ENCODE data around the gene WWP2.
"Not testable (repeated sequence)": the region's sequence is repeated elsewhere in the genome, so short reads cannot be mapped to it uniquely, and the experiment has no call there.

The WWP2 gene

DNA sequence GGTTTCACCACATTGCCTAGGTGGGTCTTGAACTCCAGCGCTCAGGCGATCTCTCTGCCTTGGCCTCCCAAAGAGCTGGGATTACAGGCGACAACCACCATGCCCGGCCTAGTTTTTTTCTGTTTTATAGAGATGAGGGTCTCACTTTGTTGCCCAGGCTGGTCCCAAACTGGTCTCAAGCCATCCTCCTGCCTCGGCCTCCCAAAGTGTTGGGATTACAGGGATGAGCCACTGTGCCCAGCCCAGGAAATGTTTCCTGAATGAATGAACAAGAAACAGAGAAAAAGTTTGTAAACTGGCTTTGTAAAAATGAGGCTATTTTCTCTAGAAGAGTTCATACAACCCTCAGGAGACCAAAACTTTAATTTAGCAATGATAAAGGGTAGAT, 68.0 kb downstream of the WWP2 start:
- in situ Hi-C loops (cut with MboI; ENCODE audit: low sequenced_read_pairs) = no loop called here

DNA sequence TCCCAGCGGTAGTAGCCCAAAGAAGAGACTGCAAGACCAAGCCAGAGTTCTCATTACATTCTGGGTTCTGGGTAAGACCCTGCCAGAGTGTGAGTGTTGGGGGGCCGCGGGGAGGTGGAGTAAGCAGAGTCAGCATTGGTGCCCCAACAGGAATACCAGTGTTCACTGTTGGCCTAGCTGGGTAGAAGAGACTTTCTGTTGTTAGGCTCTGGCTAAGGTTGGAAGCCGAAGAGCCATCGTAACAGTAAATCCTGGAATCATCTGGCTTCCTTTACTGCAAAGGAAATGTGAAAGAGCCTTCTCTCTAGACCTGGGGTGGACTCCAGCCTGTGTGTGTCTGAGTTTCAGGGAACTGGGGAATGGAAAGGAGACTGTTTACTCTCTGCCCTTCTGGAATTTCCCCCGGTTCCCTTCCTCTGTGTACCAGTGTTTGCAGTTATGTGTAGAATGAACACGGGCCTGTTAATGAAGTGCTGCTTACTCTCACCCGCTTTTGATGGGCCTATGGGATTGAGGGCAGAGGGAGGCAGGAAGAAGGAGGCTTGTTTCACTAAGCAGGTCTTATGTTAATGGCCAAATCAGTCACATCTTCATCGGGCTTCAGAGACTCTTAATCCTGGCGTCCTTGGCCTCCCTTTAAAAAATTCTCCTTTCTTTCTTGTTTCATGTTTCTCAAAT, 68.5 kb downstream of the WWP2 start:
- in situ Hi-C loops (cut with MboI; ENCODE audit: low sequenced_read_pairs) = no loop called here

DNA sequence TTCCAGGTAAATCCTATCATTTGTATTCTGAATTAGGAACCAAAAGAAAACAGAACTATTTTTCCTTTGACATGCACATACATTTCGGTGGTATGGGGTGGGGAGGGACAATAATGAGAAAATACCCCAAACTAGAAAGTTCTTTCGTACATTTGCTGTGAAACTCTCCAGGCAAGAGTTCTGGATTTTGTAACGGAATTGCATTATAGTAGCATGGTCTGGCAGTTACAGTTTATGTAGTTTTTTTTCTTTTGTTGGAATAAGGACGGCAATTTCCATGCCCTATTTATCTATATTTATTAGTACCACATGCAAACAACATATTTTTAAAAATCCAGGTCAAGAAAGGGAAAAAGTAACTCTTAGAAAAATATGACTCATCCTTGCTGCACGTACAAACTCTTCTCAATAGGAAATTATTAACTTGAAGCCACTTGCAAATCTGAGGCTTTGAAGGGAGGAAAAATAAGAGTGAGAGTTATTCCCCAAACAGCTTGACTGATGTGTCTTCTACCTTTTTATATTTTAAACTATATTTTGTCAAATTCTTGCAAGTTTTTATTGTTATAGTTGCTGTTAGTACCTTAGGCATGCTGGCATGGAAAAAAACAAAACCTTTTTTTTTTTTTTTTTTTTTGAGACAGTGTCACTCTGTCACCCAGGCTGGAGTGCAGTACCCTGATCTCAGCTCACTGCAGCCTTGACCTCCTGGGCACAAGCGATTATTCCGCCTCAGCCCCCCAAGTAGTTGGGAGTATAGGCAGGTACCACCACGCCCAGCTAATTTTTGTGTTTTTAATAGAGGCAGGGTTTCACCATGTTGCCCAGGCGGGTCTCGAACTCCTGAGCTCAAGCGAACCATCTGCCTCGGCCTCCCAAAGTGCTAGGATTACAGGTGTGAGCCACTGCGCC, 69.3 kb downstream of the WWP2 start:
- in situ Hi-C loops (cut with MboI; ENCODE audit: low sequenced_read_pairs) = no loop called here

DNA sequence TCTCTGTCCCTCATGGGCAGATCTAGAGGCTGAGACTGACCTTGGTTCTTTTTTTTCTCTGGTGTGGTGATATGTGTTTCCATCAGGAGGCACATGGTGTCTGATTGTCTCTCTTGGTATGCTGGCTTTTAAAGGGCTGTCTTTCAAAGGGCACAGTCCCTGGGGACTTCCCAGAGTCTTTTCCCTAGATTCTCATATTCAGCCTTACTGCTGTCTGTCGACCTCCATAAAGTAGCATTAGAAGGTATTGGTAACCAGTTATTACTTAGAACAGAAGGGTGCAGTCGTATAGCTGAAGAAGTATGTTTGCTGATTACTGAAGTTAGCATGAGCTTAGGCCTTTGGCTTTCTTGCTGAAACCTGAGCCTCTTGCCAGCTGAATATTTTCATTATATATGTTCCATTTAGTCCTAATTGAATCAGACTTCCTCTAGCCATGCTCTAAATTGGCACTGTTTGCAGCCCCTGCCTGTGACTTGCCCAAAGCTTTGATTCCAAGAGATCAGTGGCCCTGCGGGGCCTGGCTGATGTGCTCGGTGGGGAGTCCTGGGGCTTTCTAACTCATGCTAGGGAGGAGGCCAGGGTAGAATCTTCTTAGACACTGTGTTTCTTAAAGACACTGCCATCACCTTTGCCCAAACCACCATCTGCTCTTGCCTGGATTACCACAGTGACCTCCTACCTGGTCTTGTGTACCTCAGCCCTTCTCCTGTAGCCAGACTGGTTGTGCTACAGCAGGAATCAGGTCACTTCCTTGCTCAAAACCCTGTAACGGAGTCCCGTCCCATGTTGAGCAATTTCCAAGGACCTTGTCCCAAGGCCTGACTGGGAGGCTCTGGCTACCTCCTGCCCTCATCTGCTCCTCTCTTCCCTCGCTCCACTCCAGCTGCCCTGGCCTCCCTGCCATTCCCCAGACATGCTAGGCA, 71.5 kb downstream of the WWP2 start:
- in situ Hi-C loops (cut with MboI; ENCODE audit: low sequenced_read_pairs) = no loop called here

DNA sequence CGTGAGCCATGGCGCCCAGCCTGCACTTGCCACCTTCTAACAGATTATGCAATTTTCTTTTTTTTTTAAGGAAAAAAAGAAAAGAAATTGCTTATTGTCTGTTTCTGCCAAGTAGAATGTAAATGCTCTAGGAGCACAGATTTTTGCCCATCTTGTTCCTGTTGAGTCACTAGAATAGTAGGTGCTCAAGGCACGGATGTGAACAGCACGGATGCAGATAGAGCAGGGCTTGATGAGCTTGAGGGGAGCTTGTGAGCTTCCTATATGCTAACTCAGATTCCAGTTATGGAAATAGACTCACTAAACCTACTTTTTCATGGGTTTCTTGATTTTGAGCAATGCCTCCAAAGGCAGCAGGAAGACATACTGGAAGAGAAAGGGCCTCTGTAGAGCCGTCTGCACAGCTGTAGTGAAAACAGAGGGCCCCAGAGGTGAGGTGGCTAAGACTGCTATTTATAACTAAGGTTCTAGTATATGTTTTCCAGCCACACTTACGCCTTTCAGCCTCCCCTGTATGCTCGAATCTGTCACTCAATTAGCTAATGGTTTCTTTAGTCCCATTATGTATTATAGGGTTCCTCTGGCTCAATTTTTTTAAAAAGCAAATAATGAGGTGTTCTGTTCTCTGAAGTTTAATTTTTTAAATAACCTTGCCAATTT, 72.8 kb downstream of the WWP2 start:
- in situ Hi-C loops (cut with MboI; ENCODE audit: low sequenced_read_pairs) = no loop called here

DNA sequence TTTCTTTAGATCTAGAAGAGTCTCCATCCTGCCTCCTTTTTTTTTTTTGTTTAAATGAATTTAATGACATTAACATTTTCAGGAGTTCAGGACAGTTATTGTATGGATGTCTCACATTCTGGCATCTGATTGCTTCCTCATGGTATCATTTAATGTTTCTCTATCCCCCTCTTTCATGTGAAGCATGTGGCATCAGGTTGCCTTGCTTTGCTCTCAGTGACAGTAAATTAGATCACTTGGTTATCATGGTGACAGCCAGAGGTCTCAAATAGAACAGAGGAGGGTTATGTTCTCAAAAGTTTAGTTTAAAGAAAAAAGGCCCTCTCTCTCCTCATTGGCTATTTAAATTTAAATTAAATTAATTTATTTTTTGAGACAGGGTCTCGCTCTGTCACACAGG, 74.1 kb downstream of the WWP2 start:
- in situ Hi-C loops (cut with MboI; ENCODE audit: low sequenced_read_pairs) = no loop called here

DNA sequence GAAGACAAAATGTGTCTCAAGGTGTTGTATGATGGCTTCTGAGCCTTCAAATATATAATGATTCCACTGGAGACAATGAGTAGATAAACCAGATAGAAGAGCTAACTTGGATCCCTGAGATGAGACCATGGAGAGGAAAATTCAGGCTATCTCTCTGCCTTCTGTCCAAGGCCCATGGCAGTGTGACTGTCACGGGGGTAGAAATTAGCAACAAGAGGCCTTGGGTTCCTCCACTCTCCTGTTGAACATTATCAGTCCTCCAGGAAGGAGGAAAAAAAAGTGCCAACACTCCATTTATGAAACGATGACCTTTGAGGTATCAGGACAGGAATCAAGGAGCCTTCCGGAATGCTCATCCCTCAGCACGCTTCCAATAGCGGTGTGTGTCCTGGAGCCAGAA, 75.2 kb downstream of the WWP2 start:
- in situ Hi-C loops (cut with MboI; ENCODE audit: low sequenced_read_pairs) = no loop called here

DNA sequence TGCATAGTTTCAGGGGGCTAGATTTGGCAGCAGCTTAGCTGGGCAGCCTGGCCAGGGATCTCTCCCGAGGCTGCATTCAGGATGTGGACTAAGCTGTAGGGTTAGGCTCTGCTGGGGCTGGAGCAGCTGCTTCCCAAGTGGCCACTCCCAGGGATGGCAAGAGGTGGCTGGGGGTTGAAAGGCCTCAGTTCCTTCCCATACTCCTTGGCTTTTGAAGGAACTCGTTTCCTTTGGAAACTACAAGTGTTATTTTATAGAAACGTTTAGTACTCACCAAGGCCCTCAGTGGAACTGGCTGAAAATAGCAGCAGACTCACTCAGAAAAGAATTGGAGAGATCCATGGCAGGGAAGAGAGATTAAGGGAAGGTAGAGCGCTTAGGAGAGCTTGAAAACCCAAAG, 76.4 kb downstream of the WWP2 start:
- in situ Hi-C loops (cut with MboI; ENCODE audit: low sequenced_read_pairs) = no loop called here

DNA sequence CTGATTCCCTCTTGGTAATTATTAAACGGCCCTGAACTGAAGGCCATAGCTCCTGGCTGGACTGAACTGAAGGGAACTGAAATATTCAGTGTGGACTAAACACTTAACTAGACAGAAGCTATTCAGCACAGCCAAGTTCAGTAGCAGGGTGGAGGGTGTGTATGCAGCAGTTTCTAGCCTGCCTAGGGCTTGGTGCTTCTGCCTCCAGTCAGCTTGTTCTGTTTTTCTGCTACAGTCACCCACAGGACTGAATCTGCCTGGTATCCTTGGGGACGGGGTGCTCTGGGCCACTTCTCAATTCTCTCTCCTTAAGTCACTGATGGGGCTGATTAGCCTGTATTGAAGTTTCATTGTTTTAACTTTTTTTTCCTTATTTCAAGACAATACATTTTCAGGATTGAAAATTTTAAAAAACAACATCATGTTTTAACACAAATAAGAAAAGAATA, 77.1 kb downstream of the WWP2 start:
- in situ Hi-C loops (cut with MboI; ENCODE audit: low sequenced_read_pairs) = no loop called here

DNA sequence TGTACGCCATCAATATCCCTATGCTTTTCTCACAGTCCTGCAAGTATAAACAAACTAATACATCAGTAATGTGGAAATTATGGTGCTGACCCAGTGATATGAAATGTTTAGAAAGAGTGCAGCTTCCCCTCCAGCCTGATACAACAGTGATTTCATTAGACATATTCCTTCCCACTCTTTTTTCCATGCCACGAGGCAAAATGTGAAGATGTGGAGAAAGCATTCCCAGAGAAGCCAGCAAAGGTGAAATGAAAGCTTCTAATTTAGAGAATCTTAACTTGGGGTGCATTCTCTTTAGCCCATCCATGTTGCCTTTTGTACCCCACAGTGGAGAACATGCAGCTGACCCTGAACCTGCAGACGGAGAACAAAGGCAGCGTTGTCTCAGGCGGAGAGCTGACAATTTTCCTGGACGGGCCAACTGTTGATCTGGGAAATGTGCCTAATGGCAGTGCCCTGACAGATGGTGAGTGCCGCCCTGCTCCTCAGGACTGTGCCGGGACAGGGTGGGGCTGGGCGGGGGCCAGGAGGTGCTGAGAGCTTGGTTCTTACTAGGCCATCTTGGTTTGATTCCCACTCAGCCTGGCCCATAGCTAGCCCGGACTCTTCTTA, 77.8 kb downstream of the WWP2 start:
- in situ Hi-C loops (cut with MboI; ENCODE audit: low sequenced_read_pairs) = no loop called here

DNA sequence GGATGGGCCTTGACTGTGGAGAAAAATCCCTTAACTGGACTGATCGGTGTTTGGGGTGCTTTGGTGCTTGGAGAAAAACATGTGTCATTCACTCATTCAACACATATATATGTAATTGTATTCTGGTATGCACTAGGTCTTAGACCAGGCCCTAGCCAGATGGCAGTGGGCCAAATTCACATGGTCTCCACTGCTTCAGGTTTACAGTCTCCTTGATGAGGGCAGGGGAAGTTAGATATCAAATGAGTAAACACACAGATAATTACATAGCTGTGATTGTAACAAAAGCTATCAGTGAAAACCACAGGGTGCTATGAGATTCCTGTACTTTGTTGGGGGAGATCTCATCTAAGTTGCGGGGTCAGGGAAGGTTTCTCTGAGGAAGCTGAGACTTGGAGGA, 78.8 kb downstream of the WWP2 start:
- in situ Hi-C loops (cut with MboI; ENCODE audit: low sequenced_read_pairs) = no loop called here

DNA sequence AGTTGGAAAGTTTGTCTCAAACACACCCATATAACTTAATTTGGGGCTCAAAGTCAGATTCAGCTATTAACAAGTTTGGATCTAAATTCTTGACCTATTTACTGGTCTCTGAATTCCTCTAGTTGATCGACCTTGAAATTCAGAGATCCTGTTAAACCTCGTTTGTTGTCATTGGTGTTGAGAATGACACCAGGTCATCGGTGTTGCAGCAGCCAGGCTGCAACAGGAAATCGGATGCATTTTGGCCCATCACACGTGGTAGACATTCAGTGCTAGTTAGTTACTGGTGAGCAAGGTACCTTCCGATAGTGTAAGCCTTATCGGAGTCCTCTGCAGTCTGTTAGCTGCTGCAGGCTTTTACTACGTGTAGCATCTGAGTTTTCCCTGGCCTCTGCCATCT, 82.3 kb downstream of the WWP2 start:
- in situ Hi-C loops (cut with MboI; ENCODE audit: low sequenced_read_pairs) = no loop called here

DNA sequence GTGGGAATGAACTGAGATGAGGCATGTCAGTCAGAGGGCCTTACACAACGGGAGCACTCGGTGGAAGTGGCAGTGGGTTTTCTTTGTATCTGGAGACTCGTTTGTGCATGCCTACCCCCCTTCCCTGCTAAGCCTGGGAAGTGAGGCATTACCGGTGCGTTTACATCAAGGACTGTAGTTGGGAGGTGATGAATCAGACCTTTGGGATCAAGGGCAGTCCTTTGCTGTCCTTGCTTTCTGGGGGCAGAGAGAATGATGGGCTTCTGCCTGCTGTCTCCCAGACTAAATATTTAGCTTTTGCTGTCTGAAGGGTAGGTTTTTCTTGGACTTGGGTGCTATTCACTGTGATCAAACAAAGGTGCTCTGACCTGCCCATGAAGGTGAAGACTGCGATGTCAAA, 83.0 kb downstream of the WWP2 start:
- in situ Hi-C loops (cut with MboI; ENCODE audit: low sequenced_read_pairs) = no loop called here

DNA sequence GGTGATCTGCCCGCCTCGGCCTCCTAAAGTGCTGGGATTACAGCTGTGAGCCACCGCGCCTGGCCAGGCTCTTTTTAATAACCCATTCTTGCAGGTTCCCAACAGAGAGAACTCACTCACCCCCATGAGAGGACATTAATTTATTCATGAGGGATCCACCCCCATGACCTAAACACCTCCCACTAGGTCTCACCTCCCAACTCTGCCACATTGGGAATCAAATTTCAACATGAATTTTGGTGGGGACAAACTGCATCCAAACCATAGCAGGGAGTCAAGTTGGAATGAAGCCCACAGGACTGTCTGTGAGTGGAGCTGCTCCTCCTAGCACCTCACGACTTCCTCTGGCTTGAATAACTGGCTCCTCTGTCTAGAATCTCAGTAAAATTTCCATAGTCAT, 85.5 kb downstream of the WWP2 start:
- in situ Hi-C loops (cut with MboI; ENCODE audit: low sequenced_read_pairs) = no loop called here

DNA sequence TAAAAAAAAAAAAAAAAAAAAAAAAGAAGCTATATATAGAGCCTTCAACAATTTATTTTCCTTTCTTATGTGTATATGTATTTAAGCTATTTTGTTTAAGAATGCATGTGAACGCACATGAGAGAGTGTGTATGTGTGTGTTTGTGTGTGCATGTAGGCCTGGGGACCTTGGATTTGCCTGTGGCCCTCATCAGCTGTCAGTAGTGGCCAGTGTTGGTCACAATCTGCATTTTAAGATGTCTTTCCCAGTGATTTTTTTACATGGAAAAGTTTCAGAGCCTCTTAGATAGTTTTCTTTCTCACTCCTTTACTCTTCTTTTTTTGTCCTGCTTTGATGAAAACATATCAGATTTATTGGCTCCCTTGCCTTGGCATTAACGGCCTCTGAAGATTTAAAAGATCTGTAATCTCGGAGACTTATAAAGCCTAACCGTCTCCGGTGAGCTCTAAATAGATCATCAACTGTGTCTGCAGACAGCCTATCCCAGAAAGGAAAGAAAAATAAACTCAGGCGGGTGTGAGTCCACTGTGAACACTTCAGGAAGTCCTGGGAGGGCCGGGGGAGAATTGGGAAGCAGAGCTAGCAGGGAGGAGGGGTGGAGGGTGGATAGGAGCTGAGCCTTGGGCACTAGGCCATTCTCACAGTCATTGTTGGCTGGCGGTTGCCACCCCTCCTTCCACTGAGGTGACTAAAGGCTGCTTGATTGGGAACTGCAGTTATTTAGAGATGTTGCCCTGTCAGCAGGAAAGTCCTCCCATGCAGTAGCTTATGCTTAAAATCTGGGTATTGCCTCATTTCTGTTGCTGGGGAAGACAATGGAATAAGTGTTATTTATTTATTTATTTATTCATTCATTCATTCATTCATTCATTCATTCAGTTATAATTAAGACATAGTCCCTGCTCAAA, 86.8 kb downstream of the WWP2 start:
- in situ Hi-C loops (cut with MboI; ENCODE audit: low sequenced_read_pairs) = no loop called here

DNA sequence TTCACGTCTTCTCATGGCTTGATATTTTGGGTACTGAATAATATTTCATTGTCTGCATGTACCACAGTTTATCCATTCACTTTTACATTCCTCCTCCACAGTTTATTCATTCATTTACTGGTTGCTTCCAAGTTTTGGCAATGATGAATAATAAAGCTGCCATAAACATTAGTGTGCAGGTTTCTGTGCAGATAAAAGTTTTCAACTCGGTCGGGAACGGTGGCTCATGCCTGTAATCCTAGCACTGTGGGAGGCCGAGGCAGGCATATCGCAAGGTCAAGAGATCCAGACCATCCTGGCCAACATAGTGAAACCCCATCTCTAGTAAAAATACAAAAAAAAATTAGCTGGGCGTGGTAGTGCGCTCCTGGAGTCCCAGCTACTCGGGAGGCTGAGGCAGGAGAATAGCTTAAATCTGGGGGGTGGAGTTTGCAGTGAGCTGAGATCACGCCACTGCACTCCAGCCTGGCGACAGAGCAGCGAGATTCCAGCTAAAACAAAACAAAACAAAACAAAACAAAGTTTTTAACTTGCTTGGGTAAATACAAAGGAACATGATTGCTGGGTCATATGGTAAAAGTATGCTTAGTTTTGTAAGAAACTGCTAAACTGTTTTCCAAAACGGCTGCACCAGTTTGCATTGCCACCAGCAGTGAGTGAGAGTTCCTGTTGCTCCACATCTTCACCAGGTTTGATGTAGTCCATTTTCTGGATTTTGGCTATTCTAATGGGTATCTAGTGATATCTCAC, 89.5 kb downstream of the WWP2 start:
- in situ Hi-C loops (cut with MboI; ENCODE audit: low sequenced_read_pairs) = no loop called here

DNA sequence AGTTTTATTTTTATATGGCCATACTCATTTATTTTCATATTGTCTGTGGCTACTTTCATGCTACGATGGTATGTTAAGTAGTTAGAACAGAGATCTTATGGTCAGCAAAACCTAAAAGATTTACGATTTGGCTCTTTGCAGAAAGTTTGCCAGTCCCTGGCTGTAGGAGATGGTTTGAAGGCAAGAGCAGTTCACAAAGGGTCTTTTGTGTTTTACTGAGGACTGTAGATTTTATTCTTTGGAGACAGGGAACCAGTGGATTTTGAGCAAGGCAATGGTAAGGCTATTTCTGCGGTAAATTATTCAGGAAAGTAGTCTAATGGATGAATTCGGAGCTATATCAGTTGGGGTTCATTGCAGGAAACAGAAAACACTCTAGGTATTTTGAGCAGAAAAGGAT, 90.7 kb downstream of the WWP2 start:
- in situ Hi-C loops (cut with MboI; ENCODE audit: low sequenced_read_pairs) = no loop called here

DNA sequence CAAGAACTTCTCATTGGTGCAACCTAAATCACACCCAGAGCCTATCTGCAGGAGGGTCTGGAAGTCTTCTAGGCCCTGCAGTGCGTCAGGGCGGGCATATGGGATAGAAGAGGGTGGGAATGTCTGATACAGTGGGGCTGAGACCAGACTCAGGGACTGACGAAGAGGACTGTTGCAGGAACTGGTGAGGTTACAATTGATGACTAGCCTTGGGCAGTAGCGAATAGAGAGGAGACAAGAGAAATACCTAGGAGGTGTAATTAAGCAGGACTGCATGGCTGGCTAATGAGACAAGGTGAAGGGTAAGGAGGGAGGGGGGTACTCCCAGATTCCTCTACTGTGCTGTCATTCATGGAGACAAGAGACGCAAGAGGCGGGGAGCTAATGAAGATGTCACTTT, 91.3 kb downstream of the WWP2 start:
- in situ Hi-C loops (cut with MboI; ENCODE audit: low sequenced_read_pairs) = no loop called here

DNA sequence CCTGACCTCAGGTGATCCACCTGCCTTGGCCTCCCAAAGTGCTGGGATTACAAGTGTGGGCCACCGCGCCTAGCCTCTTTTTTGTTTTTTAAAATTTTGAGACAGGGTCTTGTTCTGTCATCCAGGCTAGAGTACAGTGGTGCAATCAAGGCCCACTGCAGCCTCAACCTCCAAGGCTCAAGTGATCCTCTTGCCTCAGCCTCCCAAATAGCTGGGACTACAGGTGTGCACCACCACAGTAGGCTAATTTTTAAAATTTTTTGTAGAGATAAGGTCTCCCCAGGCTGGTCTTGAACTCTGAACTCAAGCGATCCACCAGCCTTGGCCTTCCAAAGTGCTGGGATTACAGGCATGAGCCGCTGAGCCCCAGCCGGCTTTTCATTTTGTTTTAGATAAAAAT, 92.6 kb downstream of the WWP2 start:
- in situ Hi-C loops (cut with MboI; ENCODE audit: low sequenced_read_pairs) = not testable (repeated sequence)

Measured in HL-60/S4 treated with retinoic acid at 250 ng/mL for 4 days and 3 days (cell line).